Spleen (tissue), 11 donors: ENCODE measurements around the gene LRRC7. TPM values are rescaled to one million over a fixed set of nuclear protein-coding genes. Genes with fewer than 3 reads are reported as not detected.
"Not testable (repeated sequence)": the region's sequence is repeated elsewhere in the genome, so short reads cannot be mapped to it uniquely, and the experiment has no call there.

Experiments
- DNase-seq: peaks from one replicate; pipeline ENCODE4 v3.0.0-alpha.2; 2020
- H3K27ac ChIP-seq, 8 donors: fragments of 200-600 bp; sonication (generic) in 7 of 8; 1 replicate in 4 of 8; 2 replicates in 4 of 8; pipeline versions ENCODE4 v1.5.0 to v1.8.0; 2016 to 2021; ENCODE audit warnings: inconsistent platforms in 4 of 8, mild to moderate bottlenecking in 4 of 8, moderate library complexity in 1 of 8
- H3K27me3 ChIP-seq, 7 donors: fragments of 200-600 bp; sonication (generic) in 6 of 7; replicated peaks in 1 of 7; 1 replicate in 4 of 7; 2 replicates in 3 of 7; pipeline versions ENCODE4 v1.5.0 to v1.8.0; 2016 to 2021; ENCODE audit warnings: inconsistent platforms in 3 of 7, mild to moderate bottlenecking in 1 of 7
- H3K36me3 ChIP-seq, 6 donors: fragments of 200-600 bp; sonication (generic) in 5 of 6; 1 replicate in 4 of 6; 2 replicates in 2 of 6; pipeline versions ENCODE4 v1.5.0 to v1.8.0; 2016 to 2021; ENCODE audit warnings: inconsistent platforms in 2 of 6
- H3K4me1 ChIP-seq, 6 donors: fragments of 200-600 bp; sonication (generic) in 5 of 6; 1 replicate in 3 of 6; 2 replicates in 3 of 6; pipeline versions ENCODE4 v1.5.0 to v1.8.0; 2016 to 2021; ENCODE audit warnings: inconsistent platforms in 3 of 6
- H3K4me3 ChIP-seq, 8 donors: fragments of 200-600 bp; sonication (generic) in 7 of 8; 1 replicate in 4 of 8; 2 replicates in 4 of 8; pipeline versions ENCODE4 v1.5.0 to v1.8.0; 2016 to 2021; ENCODE audit warnings: inconsistent platforms in 4 of 8, mild to moderate bottlenecking in 4 of 8, moderate library complexity in 2 of 8
- H3K9me3 ChIP-seq, 8 donors: fragments of 200-600 bp; sonication (generic) in 7 of 8; 1 replicate in 4 of 8; 2 replicates in 4 of 8; pipeline versions ENCODE4 v1.5.0 to v1.8.0; 2016 to 2021; ENCODE audit warnings: inconsistent platforms in 4 of 8
- CTCF ChIP-seq, 11 experiments: fragments of 200-600 bp in 7 of 11; fragments of 450-650 bp in 4 of 11; sonication (generic) in 4 of 11; IDR thresholded peaks in 8 of 11; conservative IDR thresholded peaks in 3 of 11; 1 replicate in 7 of 11; 2 replicates in 4 of 11; pipeline versions ENCODE4 v1.4.0 to v1.8.0; 2016 to 2021; ENCODE audit warnings: antibody characterized with exemption in 11 of 11, inconsistent platforms in 4 of 11, mild to moderate bottlenecking in 1 of 11
- POLR2A ChIP-seq, 3 donors: fragments of 450-650 bp; IDR thresholded peaks; one replicate each; pipeline ENCODE4 v1.5.1; 2017; ENCODE audit warnings: antibody characterized with exemption in 3 of 3, mild to moderate bottlenecking in 1 of 3
- POLR2AphosphoS5 ChIP-seq, 3 donors: sonication (generic); formaldehyde crosslinking; IDR thresholded peaks; one replicate each; pipeline ENCODE4 v1.5.1; 2017; ENCODE audit warnings: antibody characterized with exemption in 3 of 3
- WGBS, 5 donors: extraction: QIAGEN DNeasy Blood & Tissue Kit in 3 of 5; methylation state at CpG; one replicate each; pipeline versions ENCODE4 v1.1.5 to v1.1.7; 2013 to 2018; 5-methylcytosine and 5-hydroxymethylcytosine counted together
- intact Hi-C: fragments of 100-400 bp; cut with DNase I; formaldehyde crosslinking; loops from one replicate; pipeline ENCODE4 v1.15.0; 2023; ENCODE audit warnings: low total_unique reads
- polyA plus RNA-seq, 3 donors: library from polyadenylated mRNA; stranded (reverse); fragments of 200-250 nt; gene quantifications; one replicate each; pipeline ENCODE4 v1.2.1, GENCODE V29; 2013
- total RNA-seq, 7 donors: library from RNA; depleted of rRNA in 3 of 7; stranded (reverse); fragments of >200 nt in 3 of 7; fragmentation: NEBNext Ultra II Directional in 4 of 7; extraction: Animal tissue kit (Norgen Biotek cat#: 25700) in 4 of 7; gene quantifications; one replicate each; pipeline versions ENCODE4 v1.1.0 to v1.2.1, GENCODE V29; 2016 to 2021
- donor health status: healthy with polysubstance abuse.
- donor health status: DM: no; HTN: no; CAD: no; lungs with moderate emphysema.
- donor health status: DM: no; HTN: no; CAD: no.
- donor health status: Bipolar disorder and iron deficiency.
- donor health status: healthy.
- donor health status: DM: no; HTN: no; CAD: no.
- donor health status: DM: yes; HTN: yes; CAD: no.

Gene LRRC7
- total and polyA plus RNA-seq, 10 donors, result 0.02 to 0.63 (median 0.13) TPM; not detected in 4

GRCh38 chr1:69947837-69948236, 380.1 kb downstream of the LRRC7 start:
- H3K27me3 ChIP-seq, result no peaks in the 10 kb centered on the region
- intact Hi-C loops, result no loop called here
- TF ChIP-seq POLR2A (IDR thresholded peaks at IDR 0.05), result no peak
- TF ChIP-seq POLR2AphosphoS5 (IDR thresholded peaks at IDR 0.05), result no peak
- no peak for TF ChIP-seq CTCF (IDR thresholded peaks at IDR 0.05 in 8 of 11, conservative IDR thresholded peaks at IDR 0.05 in 3 of 11)
- WGBS, 5 donors, result 73 to 93% (median 87%) methylated on average over 3 of the region's 3 CpGs
- peaks cover 0 to 23% (median 16%) of the 10 kb centered on the region in 8 donors for H3K9me3 ChIP-seq
- no peak for DNase-seq
- no peaks in the 10 kb centered on the region for H3K4me1 ChIP-seq
- H3K27ac ChIP-seq, result no peak overlapping the region
- no peaks in the 10 kb centered on the region for H3K36me3 ChIP-seq
- no peak overlapping the region for H3K4me3 ChIP-seq

GRCh38 chr1:69952676-69953075, 385.0 kb downstream of the LRRC7 start:
- no peak for TF ChIP-seq POLR2AphosphoS5 (IDR thresholded peaks at IDR 0.05)
- no peak for TF ChIP-seq CTCF (IDR thresholded peaks at IDR 0.05 in 8 of 11, conservative IDR thresholded peaks at IDR 0.05 in 3 of 11)
- TF ChIP-seq POLR2A (IDR thresholded peaks at IDR 0.05), result no peak
- no peaks in the 10 kb centered on the region for H3K9me3 ChIP-seq
- H3K27ac ChIP-seq, result no peak overlapping the region
- no peak overlapping the region for H3K4me3 ChIP-seq
- H3K27me3 ChIP-seq, result no peaks in the 10 kb centered on the region
- intact Hi-C loops, result no loop called here
- H3K4me1 ChIP-seq, result no peaks in the 10 kb centered on the region
- DNase-seq, result no peak
- 76 to 94% (median 80%) methylated on average over 1 of the region's 1 CpG for WGBS, 5 donors
- H3K36me3 ChIP-seq, result no peaks in the 10 kb centered on the region

- H3K36me3 ChIP-seq, H3K27me3 ChIP-seq, H3K4me1 ChIP-seq: not testable (repeated sequence)
Observed at GRCh38 chr1:69962452-69962851, 394.7 kb downstream of the LRRC7 start.

GRCh38 chr1:69967245-69967766, 399.6 kb downstream of the LRRC7 start:
- Histone ChIP-seq H3K27ac (no peak overlapping the region), H3K4me1 (no peaks in the 10 kb centered on the region), H3K27me3 (no peaks in the 10 kb centered on the region), H3K4me3 (no peak overlapping the region), H3K36me3 (no peaks in the 10 kb centered on the region), H3K9me3 (peaks cover 0 to 32% (median 11%) of the 10 kb centered on the region in 8 donors)
- intact Hi-C loops, result no loop called here
- WGBS, 5 donors, result 82 to 92% (median 84%) methylated on average over 3 of the region's 3 CpGs
- DNase-seq, result no peak
- TF ChIP-seq CTCF (IDR thresholded peaks at IDR 0.05 in 8 of 11, conservative IDR thresholded peaks at IDR 0.05 in 3 of 11), result no peak
- no peak for TF ChIP-seq POLR2A (IDR thresholded peaks at IDR 0.05)
- no peak for TF ChIP-seq POLR2AphosphoS5 (IDR thresholded peaks at IDR 0.05)

More at GRCh38 chr1:69962452-69962851, 394.7 kb downstream of the LRRC7 start:
- H3K4me3 ChIP-seq, intact Hi-C loops, H3K27ac ChIP-seq, DNase-seq: not testable (repeated sequence)
- H3K9me3 ChIP-seq, result peaks cover 0 to 15% (median 7%) of the 10 kb centered on the region in 8 donors
- 79 to 89% (median 79%) methylated on average over 2 of the region's 2 CpGs for WGBS, 5 donors

- Histone ChIP-seq H3K4me3 (no peak overlapping the region), H3K36me3 (no peaks in the 10 kb centered on the region), H3K27ac (no peak overlapping the region), H3K27me3 (no peaks in the 10 kb centered on the region), H3K9me3 (peaks cover 0 to 1% (median 0%) of the 10 kb centered on the region in 8 donors), H3K4me1 (no peaks in the 10 kb centered on the region)
- intact Hi-C loops, result no loop called here
- no peak for TF ChIP-seq CTCF (IDR thresholded peaks at IDR 0.05 in 8 of 11, conservative IDR thresholded peaks at IDR 0.05 in 3 of 11)
- TF ChIP-seq POLR2A (IDR thresholded peaks at IDR 0.05), result no peak
- TF ChIP-seq POLR2AphosphoS5 (IDR thresholded peaks at IDR 0.05), result no peak
- WGBS, 5 donors, result 48 to 68% (median 61%) methylated on average over 3 of the region's 3 CpGs
- no peak for DNase-seq
Observed at GRCh38 chr1:69976896-69977295, 409.2 kb downstream of the LRRC7 start.
